ENCODE data around the gene PLCH1.

The PLCH1 gene

GRCh38 chr3:155481089-155481488 is 263.8 kb downstream of the PLCH1 start:
- no peak for TF ChIP-seq ZFX (IDR thresholded peaks at IDR 0.05)
- no peak for TF ChIP-seq CTCF (conservative IDR thresholded peaks at IDR 0.05)

GRCh38 chr3:155465664-155466063 is 279.2 kb downstream of the PLCH1 start:
- no peak overlapping the region for H3K27ac ChIP-seq
- no peak for TF ChIP-seq ZFX (IDR thresholded peaks at IDR 0.05)
- TF ChIP-seq CTCF (conservative IDR thresholded peaks at IDR 0.05), result no peak

More at GRCh38 chr3:155481089-155481488, 263.8 kb downstream of the PLCH1 start:
- no peak overlapping the region for H3K27ac ChIP-seq

GRCh38 chr3:155462672-155463071 is 282.2 kb downstream of the PLCH1 start:
- H3K27ac ChIP-seq, result no peak overlapping the region
- TF ChIP-seq ZFX (IDR thresholded peaks at IDR 0.05) (no peak), CTCF (conservative IDR thresholded peaks at IDR 0.05) (no peak)

GRCh38 chr3:155457591-155457990 is 287.3 kb downstream of the PLCH1 start:
- TF ChIP-seq CTCF (conservative IDR thresholded peaks at IDR 0.05), result no peak
- TF ChIP-seq ZFX (IDR thresholded peaks at IDR 0.05), result no peak
- H3K27ac ChIP-seq, result no peak overlapping the region

- no peak overlapping the region for H3K27ac ChIP-seq
- TF ChIP-seq CTCF (conservative IDR thresholded peaks at IDR 0.05), result no peak
- TF ChIP-seq ZFX (IDR thresholded peaks at IDR 0.05), result no peak
These were observed 289.1 kb downstream of the PLCH1 start for GRCh38 chr3:155455765-155456164.

- TF ChIP-seq CTCF (conservative IDR thresholded peaks at IDR 0.05), result no peak
- TF ChIP-seq ZFX (IDR thresholded peaks at IDR 0.05), result no peak
- no peak overlapping the region for H3K27ac ChIP-seq
These were observed 291.4 kb downstream of the PLCH1 start for GRCh38 chr3:155453512-155453911.

GRCh38 chr3:155449613-155450267 is 295.1 kb downstream of the PLCH1 start:
- no peak overlapping the region for H3K27ac ChIP-seq
- TF ChIP-seq CTCF (conservative IDR thresholded peaks at IDR 0.05), result no peak
- TF ChIP-seq ZFX (IDR thresholded peaks at IDR 0.05), result no peak

Data from C4-2B (cell line).